IgD-negative memory B cell (primary cell): ENCODE data around the gene RINL. TPM values are rescaled to one million over a fixed set of nuclear protein-coding genes. Genes with fewer than 3 reads are reported as not detected.

Source experiments
- H3K27ac Mint-ChIP-seq, 3 donors: one replicate each; pipeline ENCODE4 v1.8.0; 2020 to 2022; ENCODE audit warnings: mild to moderate bottlenecking in 3 of 3, mixed read lengths in 3 of 3, moderate library complexity in 1 of 3
- H3K27me3 Mint-ChIP-seq: one replicate; pipeline ENCODE4 v1.8.0; 2021; ENCODE audit warnings: mixed read lengths
- H3K36me3 Mint-ChIP-seq: one replicate; pipeline ENCODE4 v1.8.0; 2020; ENCODE audit warnings: mild to moderate bottlenecking, mixed read lengths
- H3K4me1 Mint-ChIP-seq, 3 donors: one replicate each; pipeline ENCODE4 v1.8.0; 2020 to 2022; ENCODE audit warnings: mixed read lengths in 3 of 3, mild to moderate bottlenecking in 1 of 3
- H3K4me3 Mint-ChIP-seq, 4 donors: one replicate each; pipeline ENCODE4 v1.8.0; 2020 to 2022; ENCODE audit warnings: mild to moderate bottlenecking in 4 of 4, mixed read lengths in 4 of 4, moderate library complexity in 3 of 4
- H3K9me3 Mint-ChIP-seq, 3 donors: one replicate each; pipeline ENCODE4 v1.8.0; 2020 to 2021; ENCODE audit warnings: mixed read lengths in 3 of 3, mild to moderate bottlenecking in 1 of 3
- polyA plus RNA-seq: library from polyadenylated mRNA; unstranded; fragments of 300-500 nt; fragmentation: Illumina TruSeq; gene quantifications from one replicate; pipeline ENCODE4 v1.2.3, GENCODE V29; 2021

Gene RINL
- polyA plus RNA-seq, 1 donor from 2014 or later = 61.3 TPM

GRCh38 chr19:38842439-38843174 is 35.5 kb downstream of the RINL start:
- Mint-ChIP-seq H3K9me3 (no peaks in the 10 kb centered on the region), H3K36me3 (peaks cover 8% of the 10 kb centered on the region), H3K4me3 (peak overlapping the region; percentile 4 to 87 (median 76)), H3K27me3 (no peaks in the 10 kb centered on the region), H3K4me1 (peaks cover 16 to 44% (median 28%) of the 10 kb centered on the region in 3 donors), H3K27ac (peak overlapping the region; percentile 71 to 94 (median 78))

- H3K4me1 Mint-ChIP-seq = peaks cover 16 to 38% (median 28%) of the 10 kb centered on the region in 3 donors
- peak overlapping the region; percentile 25 to 87 (median 76) for H3K4me3 Mint-ChIP-seq
- H3K27me3 Mint-ChIP-seq = no peaks in the 10 kb centered on the region
- H3K27ac Mint-ChIP-seq = peak overlapping the region; percentile 71 to 94 (median 88)
- H3K36me3 Mint-ChIP-seq = peaks cover 11% of the 10 kb centered on the region
- no peaks in the 10 kb centered on the region for H3K9me3 Mint-ChIP-seq
Measured at GRCh38 chr19:38841787-38842438, 36.2 kb downstream of the RINL start.

GRCh38 chr19:38841180-38841766 is 36.8 kb downstream of the RINL start:
- peaks cover 16 to 37% (median 28%) of the 10 kb centered on the region in 3 donors for H3K4me1 Mint-ChIP-seq
- no peaks in the 10 kb centered on the region for H3K9me3 Mint-ChIP-seq
- H3K27me3 Mint-ChIP-seq = no peaks in the 10 kb centered on the region
- peak overlapping the region; percentile 32 to 94 (median 88) for H3K27ac Mint-ChIP-seq
- peak overlapping the region in 1 of 4 donors; percentile 25 for H3K4me3 Mint-ChIP-seq
- peaks cover 11% of the 10 kb centered on the region for H3K36me3 Mint-ChIP-seq

- Mint-ChIP-seq H3K27me3 (no peaks in the 10 kb centered on the region), H3K27ac (peak overlapping the region in 2 of 3 donors; percentile 32 to 59), H3K9me3 (no peaks in the 10 kb centered on the region), H3K4me1 (peaks cover 16 to 31% (median 23%) of the 10 kb centered on the region in 3 donors), H3K4me3 (no peak overlapping the region), H3K36me3 (peaks cover 11% of the 10 kb centered on the region)
Measured at GRCh38 chr19:38840583-38840968, 37.5 kb downstream of the RINL start.

- Mint-ChIP-seq H3K27ac (peak overlapping the region in 2 of 3 donors; percentile 71 to 84), H3K9me3 (no peaks in the 10 kb centered on the region), H3K4me3 (no peak overlapping the region), H3K27me3 (no peaks in the 10 kb centered on the region), H3K4me1 (peaks cover 16 to 28% (median 21%) of the 10 kb centered on the region in 3 donors), H3K36me3 (peaks cover 11% of the 10 kb centered on the region)
Measured at GRCh38 chr19:38839816-38840582, 38.1 kb downstream of the RINL start.

- Mint-ChIP-seq H3K9me3 (no peaks in the 10 kb centered on the region), H3K4me1 (peaks cover 11 to 24% (median 17%) of the 10 kb centered on the region in 3 donors), H3K36me3 (peaks cover 8% of the 10 kb centered on the region), H3K27ac (peak overlapping the region; percentile 59 to 84 (median 71)), H3K4me3 (peak overlapping the region in 2 of 4 donors; percentile 12 to 35), H3K27me3 (no peaks in the 10 kb centered on the region)
Measured at GRCh38 chr19:38838986-38839761, 38.9 kb downstream of the RINL start.

- no peak overlapping the region for H3K4me3 Mint-ChIP-seq
- H3K27me3 Mint-ChIP-seq = no peaks in the 10 kb centered on the region
- no peaks in the 10 kb centered on the region for H3K9me3 Mint-ChIP-seq
- peak overlapping the region; percentile 59 to 81 (median 71) for H3K27ac Mint-ChIP-seq
- peaks cover 6 to 17% (median 12%) of the 10 kb centered on the region in 3 donors for H3K4me1 Mint-ChIP-seq
- H3K36me3 Mint-ChIP-seq = peaks cover 7% of the 10 kb centered on the region
Measured at GRCh38 chr19:38838208-38838985, 39.7 kb downstream of the RINL start.

- Mint-ChIP-seq H3K36me3 (peaks cover 7% of the 10 kb centered on the region), H3K27me3 (no peaks in the 10 kb centered on the region), H3K4me1 (peaks cover 6 to 10% (median 7%) of the 10 kb centered on the region in 3 donors), H3K4me3 (peak overlapping the region in 1 of 4 donors; percentile 38), H3K27ac (peak overlapping the region in 1 of 3 donors; percentile 43), H3K9me3 (no peaks in the 10 kb centered on the region)
Measured at GRCh38 chr19:38837656-38838121, 40.4 kb downstream of the RINL start.

GRCh38 chr19:38836983-38837626 is 41.0 kb downstream of the RINL start:
- Mint-ChIP-seq H3K9me3 (no peaks in the 10 kb centered on the region), H3K4me1 (peaks cover 1 to 6% (median 3%) of the 10 kb centered on the region in 3 donors), H3K27me3 (no peaks in the 10 kb centered on the region), H3K36me3 (peaks cover 3% of the 10 kb centered on the region), H3K4me3 (peak overlapping the region in 1 of 4 donors; percentile 38), H3K27ac (peak overlapping the region in 2 of 3 donors; percentile 31 to 43)

GRCh38 chr19:38836159-38836982 is 41.7 kb downstream of the RINL start:
- H3K4me1 Mint-ChIP-seq = peaks cover 4 to 9% (median 6%) of the 10 kb centered on the region in 3 donors
- H3K9me3 Mint-ChIP-seq = no peaks in the 10 kb centered on the region
- H3K36me3 Mint-ChIP-seq = peaks cover 5% of the 10 kb centered on the region
- H3K27ac Mint-ChIP-seq = peak overlapping the region in 2 of 3 donors; percentile 31 to 43
- peak overlapping the region in 1 of 4 donors; percentile 63 for H3K4me3 Mint-ChIP-seq
- no peaks in the 10 kb centered on the region for H3K27me3 Mint-ChIP-seq

- Mint-ChIP-seq H3K4me3 (no peak overlapping the region), H3K27me3 (no peaks in the 10 kb centered on the region), H3K27ac (peak overlapping the region in 1 of 3 donors; percentile 25), H3K9me3 (no peaks in the 10 kb centered on the region), H3K36me3 (peaks cover 11% of the 10 kb centered on the region), H3K4me1 (peaks cover 7 to 18% (median 9%) of the 10 kb centered on the region in 3 donors)
Measured at GRCh38 chr19:38834590-38834989, 43.5 kb downstream of the RINL start.

- no peaks in the 10 kb centered on the region for H3K9me3 Mint-ChIP-seq
- H3K36me3 Mint-ChIP-seq = peaks cover 11% of the 10 kb centered on the region
- peak overlapping the region in 1 of 4 donors; percentile 61 for H3K4me3 Mint-ChIP-seq
- H3K4me1 Mint-ChIP-seq = peaks cover 7 to 18% (median 9%) of the 10 kb centered on the region in 3 donors
- peak overlapping the region in 2 of 3 donors; percentile 25 to 41 for H3K27ac Mint-ChIP-seq
- no peaks in the 10 kb centered on the region for H3K27me3 Mint-ChIP-seq
Measured at GRCh38 chr19:38834104-38834490, 44.0 kb downstream of the RINL start.
